UCSD-AML1 (cell line): ENCODE results near the gene NHLH1.

Experiments used
- DNase-seq: peaks from one replicate; lab custom pipeline; 2025; ENCODE audit not compliant: unreplicated experiment; lab: John Stamatoyannopoulos, UW

Gene NHLH1

DNA sequence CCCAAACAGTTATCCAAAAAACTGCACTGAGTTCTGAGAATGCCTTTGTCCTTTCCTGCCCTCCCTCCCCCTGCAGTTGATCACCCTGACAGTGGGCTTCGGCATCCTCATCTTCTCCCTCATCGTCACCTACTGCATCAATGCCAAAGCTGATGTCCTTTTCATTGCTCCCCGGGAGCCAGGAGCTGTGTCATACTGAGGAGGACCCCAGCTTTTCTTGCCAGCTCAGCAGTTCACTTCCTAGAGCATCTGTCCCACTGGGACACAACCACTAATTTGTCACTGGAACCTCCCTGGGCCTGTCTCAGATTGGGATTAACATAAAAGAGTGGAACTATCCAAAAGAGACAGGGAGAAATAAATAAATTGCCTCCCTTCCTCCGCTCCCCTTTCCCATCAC lies 8.8 kb upstream of the NHLH1 start:
- no peak for DNase-seq

- no peak for DNase-seq
Observed at GRCh38 chr1:160359559-160360226, 7.2 kb upstream of the NHLH1 start.

- DNase-seq, result no peak
Observed at GRCh38 chr1:160360227-160360695, 6.6 kb upstream of the NHLH1 start.

GRCh38 chr1:160361199-160361598 lies 5.7 kb upstream of the NHLH1 start:
- no peak for DNase-seq

DNA sequence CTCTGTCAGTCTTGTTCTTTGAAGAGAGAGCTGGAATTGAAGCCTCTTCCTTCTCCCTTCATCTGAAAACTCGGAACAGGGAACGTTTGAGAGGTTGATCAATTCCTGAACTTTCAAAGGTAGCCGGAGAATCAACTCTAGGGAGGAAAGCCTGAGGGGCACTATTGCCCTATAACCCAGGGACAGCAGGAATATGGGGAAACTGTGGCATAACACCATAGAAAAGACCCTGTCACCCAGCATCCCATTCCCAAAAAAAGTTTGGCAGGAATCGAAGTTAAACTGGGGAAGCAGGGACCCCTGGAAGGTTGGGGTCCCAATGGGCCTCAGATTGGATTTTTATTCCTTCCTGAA lies 5.1 kb upstream of the NHLH1 start:
- no peak for DNase-seq

DNA sequence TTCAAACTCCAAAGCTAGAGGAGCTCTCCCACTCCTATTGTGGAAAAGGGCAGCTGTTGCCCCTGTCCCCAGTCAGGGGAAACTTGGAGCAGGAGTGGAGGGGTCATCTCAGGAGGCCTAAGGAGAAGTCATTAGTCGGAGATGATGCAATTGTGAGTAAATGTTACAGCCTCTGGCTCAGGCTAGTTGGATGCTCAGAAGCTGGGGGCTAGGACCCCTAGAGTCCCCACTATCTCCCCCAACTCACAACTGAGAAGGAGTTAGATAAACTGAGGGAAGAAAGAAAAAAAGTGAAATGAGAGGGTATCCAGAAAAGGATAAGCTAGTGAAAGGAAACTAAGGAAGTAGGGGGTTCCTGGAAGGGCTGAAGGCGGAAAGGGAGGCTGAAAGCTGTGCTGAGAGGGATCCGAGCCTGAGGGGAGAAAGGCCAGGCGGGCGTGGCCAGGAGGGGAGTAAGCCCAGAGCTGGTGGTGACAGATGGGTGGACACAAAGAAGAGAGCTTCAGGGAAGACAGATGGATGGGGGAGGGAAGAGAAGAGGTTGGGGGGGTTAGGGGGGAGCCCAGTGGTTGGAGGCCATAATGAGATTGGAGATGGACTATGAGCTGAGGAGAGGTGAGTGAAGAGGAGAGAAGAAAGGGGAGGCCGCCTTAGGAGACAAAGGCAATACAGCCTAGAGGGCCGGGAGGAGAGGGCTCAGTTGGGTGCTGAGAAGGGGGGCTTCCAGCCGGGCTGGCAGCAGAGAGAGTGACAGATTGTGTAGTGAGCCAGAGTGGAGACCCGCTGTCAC lies 4.5 kb upstream of the NHLH1 start:
- no peak for DNase-seq

GRCh38 chr1:160363010-160363409 lies 3.9 kb upstream of the NHLH1 start:
- DNase-seq, result no peak

DNA sequence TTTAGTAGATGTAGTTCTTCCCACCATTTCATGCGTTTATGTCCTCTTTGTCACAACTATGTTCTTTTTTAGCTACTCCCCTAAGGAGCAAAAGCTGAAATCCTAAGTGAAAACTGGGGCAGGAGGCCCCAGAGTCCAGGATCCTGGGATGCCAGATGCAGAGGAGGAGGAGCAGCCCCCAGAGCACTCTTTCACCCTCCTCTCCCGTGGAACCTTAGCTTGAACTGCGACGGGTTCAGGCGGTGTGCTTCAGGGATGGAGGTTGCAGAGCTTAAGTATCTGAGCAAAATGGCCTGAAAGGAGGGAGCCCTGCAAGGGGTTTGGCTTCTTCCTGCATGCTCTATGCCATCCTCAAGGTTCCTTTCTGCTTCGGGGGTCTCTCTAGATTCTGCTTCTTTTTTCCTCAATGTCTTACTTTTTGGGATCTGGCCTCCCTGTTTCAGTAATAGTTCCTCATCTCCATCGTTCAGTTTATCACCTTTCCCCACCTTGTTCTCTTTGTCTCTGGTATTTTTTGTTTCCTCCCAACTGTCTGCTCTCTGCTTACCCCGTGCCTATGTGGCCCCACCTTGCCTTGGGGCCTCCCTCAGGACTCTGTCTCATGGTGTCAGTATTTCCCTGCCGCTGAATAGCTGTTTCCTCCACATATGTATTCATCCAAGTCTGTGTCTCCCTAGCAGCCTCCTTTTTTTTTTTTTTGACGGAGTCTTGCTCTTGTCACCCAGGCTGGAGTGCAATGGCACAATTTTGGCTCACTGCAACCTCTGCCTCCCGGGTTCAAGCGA lies 2.7 kb upstream of the NHLH1 start:
- DNase-seq, result no peak

DNA sequence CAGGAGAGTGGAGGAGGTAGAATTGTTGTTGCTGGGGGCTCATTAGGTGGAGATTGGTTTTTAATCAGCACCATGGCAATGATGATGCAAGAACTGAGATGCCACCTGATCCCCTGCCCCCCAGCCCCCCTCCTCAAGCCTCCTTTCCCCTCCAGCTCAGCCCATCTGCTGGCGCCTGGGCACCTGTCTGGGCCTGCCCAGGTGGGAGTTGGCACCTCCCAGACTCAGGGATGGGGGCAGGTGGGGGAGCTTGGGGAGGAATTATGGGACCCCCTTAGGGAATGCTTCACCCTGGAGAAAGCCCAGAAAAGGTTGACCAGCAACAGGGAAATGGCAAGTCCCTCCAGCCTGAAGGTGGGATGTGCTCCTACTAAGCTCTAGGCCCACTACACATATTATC lies 1.5 kb upstream of the NHLH1 start:
- DNase-seq, result no peak

- DNase-seq, result no peak
Observed at GRCh38 chr1:160367516-160367900, 637 bp downstream of the NHLH1 start.

- DNase-seq, result no peak
Observed at GRCh38 chr1:160367934-160368923, 1.4 kb downstream of the NHLH1 start.

- no peak for DNase-seq
Observed at GRCh38 chr1:160369087-160369486, 2.2 kb downstream of the NHLH1 start.

DNA sequence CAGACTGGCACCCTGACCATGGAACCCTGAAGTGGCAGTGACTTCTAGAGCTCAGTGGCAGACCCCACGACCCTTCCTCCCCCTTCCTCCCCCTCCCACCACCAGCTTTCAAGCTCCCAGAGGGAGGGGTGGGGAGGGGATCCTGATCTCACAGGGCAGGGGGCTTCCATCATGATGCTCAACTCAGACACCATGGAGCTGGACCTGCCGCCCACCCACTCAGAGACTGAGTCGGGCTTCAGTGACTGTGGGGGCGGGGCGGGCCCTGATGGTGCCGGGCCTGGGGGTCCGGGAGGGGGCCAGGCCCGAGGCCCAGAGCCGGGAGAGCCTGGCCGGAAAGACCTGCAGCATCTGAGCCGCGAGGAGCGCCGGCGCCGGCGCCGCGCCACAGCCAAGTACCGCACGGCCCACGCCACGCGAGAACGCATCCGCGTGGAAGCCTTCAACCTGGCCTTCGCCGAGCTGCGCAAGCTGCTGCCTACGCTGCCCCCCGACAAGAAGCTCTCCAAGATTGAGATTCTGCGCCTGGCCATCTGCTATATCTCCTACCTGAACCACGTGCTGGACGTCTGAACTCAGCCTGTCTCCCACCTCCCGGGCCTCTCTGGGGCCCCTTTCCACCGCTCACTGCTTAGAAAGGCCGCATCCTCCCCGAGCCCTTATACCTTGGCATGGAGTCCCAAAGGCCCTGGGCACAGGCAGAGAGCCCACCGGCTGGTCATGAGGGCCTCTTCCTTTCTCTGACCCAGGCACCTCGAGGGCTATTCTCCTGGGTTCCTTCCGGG lies 3.9 kb downstream of the NHLH1 start:
- no peak for DNase-seq

GRCh38 chr1:160371346-160371631 lies 4.4 kb downstream of the NHLH1 start:
- DNase-seq, result no peak

- no peak for DNase-seq
Observed at GRCh38 chr1:160371756-160372155, 4.9 kb downstream of the NHLH1 start.

GRCh38 chr1:160373696-160374095 lies 6.8 kb downstream of the NHLH1 start:
- no peak for DNase-seq

- DNase-seq, result no peak
Observed at GRCh38 chr1:160374306-160375110, 7.6 kb downstream of the NHLH1 start.

- peak; percentile 59 for DNase-seq
Observed at GRCh38 chr1:160375788-160376524, 9.1 kb downstream of the NHLH1 start.
